GM23338 (cell line): Measurements from ENCODE around the gene GRID2. TPM values are rescaled to one million over a fixed set of nuclear protein-coding genes. Genes with fewer than 3 reads are reported as not detected.

ENCODE experiments used
- ATAC-seq: fragments of 200-7000 bp; cut with Tn5 transposase; 3 replicates; pipeline ENCODE4 v1.9.1; 2020
- DNase-seq: peaks from one replicate; pipeline ENCODE4 v3.0.0-alpha.2; 2015; ENCODE audit warnings: low spot score
- H2AFZ ChIP-seq: fragments of 200-600 bp; sonication (generic); 2 replicates; pipeline ENCODE4 v1.8.0; 2016; ENCODE audit warnings: antibody characterized with exemption, mild to moderate bottlenecking, moderate library complexity
- H3F3A ChIP-seq: fragments of 200-600 bp; sonication (generic); replicated peaks from 2 replicates; pipeline ENCODE4 v1.8.0; 2017; ENCODE audit warnings: antibody characterized with exemption, mixed run types, low read depth
- H3K27ac ChIP-seq: fragments of 200-600 bp; sonication (generic); 2 replicates; pipeline ENCODE4 v1.6.1; 2016; ENCODE audit warnings: low read depth
- H3K27me3 ChIP-seq: fragments of 200-600 bp; sonication (generic); 2 replicates; pipeline ENCODE4 v1.8.0; 2016; ENCODE audit warnings: mild to moderate bottlenecking, mixed run types, moderate library complexity; ENCODE audit not compliant: insufficient read depth
- H3K36me3 ChIP-seq: fragments of 200-600 bp; sonication (generic); 2 replicates; pipeline ENCODE4 v1.8.0; 2016; ENCODE audit warnings: mild to moderate bottlenecking; ENCODE audit not compliant: insufficient read depth
- H3K4me1 ChIP-seq: fragments of 200-600 bp; sonication (generic); 2 replicates; pipeline ENCODE4 v1.8.0; 2016; ENCODE audit warnings: mild to moderate bottlenecking, moderate library complexity; ENCODE audit not compliant: insufficient read depth
- H3K4me2 ChIP-seq: fragments of 200-600 bp; sonication (generic); 2 replicates; pipeline ENCODE4 v1.7.1; 2017; ENCODE audit warnings: mixed run types
- H3K4me3 ChIP-seq: fragments of 200-600 bp; sonication (generic); 2 replicates; pipeline ENCODE4 v1.6.1; 2016; ENCODE audit warnings: mixed run types
- H3K79me2 ChIP-seq: fragments of 200-600 bp; sonication (generic); replicated peaks from 2 replicates; pipeline ENCODE4 v1.8.0; 2017; ENCODE audit warnings: mild to moderate bottlenecking; ENCODE audit not compliant: insufficient read depth
- H3K9me2 ChIP-seq: fragments of 200-600 bp; sonication (generic); 2 replicates; pipeline ENCODE4 v1.8.0; 2017; ENCODE audit not compliant: insufficient read depth
- H4K20me1 ChIP-seq: fragments of 200-600 bp; sonication (generic); replicated peaks from 2 replicates; pipeline ENCODE4 v1.8.0; 2017; ENCODE audit warnings: mild to moderate bottlenecking; ENCODE audit not compliant: insufficient read depth
- H3K27ac Mint-ChIP-seq: 2 replicates; pipeline ENCODE4 v1.8.0; 2020; ENCODE audit warnings: inconsistent platforms, mild to moderate bottlenecking, moderate library complexity, mixed read lengths
- H3K27me3 Mint-ChIP-seq: 3 replicates; pipeline ENCODE4 v1.8.0; 2022; ENCODE audit warnings: low read depth, mild to moderate bottlenecking, moderate library complexity, mixed read lengths, inconsistent platforms; ENCODE audit not compliant: insufficient read depth, poor library complexity
- H3K36me3 Mint-ChIP-seq: 3 replicates; pipeline ENCODE4 v1.8.0; 2021; ENCODE audit warnings: low read depth, mild to moderate bottlenecking, inconsistent platforms, moderate library complexity, mixed read lengths
- H3K4me1 Mint-ChIP-seq: 3 replicates; pipeline ENCODE4 v1.8.0; 2020; ENCODE audit warnings: mild to moderate bottlenecking, inconsistent platforms, mixed read lengths
- H3K4me3 Mint-ChIP-seq: 3 replicates; pipeline ENCODE4 v1.8.0; 2021; ENCODE audit warnings: moderate library complexity, mild to moderate bottlenecking, inconsistent platforms, mixed read lengths
- H3K9me3 Mint-ChIP-seq: 3 replicates; pipeline ENCODE4 v1.8.0; 2020; ENCODE audit warnings: moderate library complexity, mild to moderate bottlenecking, inconsistent platforms, mixed read lengths
- CTCF ChIP-seq, 2 experiments: fragments of 200-600 bp in 1 of 2; sonication (generic) in 1 of 2; conservative IDR thresholded peaks; 2 replicates each; pipeline versions ENCODE4 v1.5.1 to v1.6.1; 2016 to 2017; ENCODE audit warnings: antibody characterized with exemption in 2 of 2, low read depth in 2 of 2, mild to moderate bottlenecking in 2 of 2, moderate library complexity in 1 of 2
- EZH2 ChIP-seq: fragments of 200-600 bp; sonication (generic); IDR thresholded peaks from one replicate; pipeline ENCODE4 v1.8.0; 2017; ENCODE audit warnings: antibody characterized with exemption, mild to moderate bottlenecking, low read depth; ENCODE audit not compliant: unreplicated experiment
- EZH2phosphoT487 ChIP-seq: fragments of 200-600 bp; sonication (generic); IDR thresholded peaks from one replicate; pipeline ENCODE4 v1.8.1; 2018; ENCODE audit warnings: antibody characterized with exemption; ENCODE audit not compliant: unreplicated experiment
- JUNB ChIP-seq: IDR thresholded peaks from one replicate; pipeline ENCODE4 v1.6.1; 2016; ENCODE audit warnings: antibody characterized with exemption; ENCODE audit not compliant: unreplicated experiment
- NANOG ChIP-seq: IDR thresholded peaks from 2 replicates; pipeline ENCODE4 v1.6.1; 2016; ENCODE audit warnings: antibody characterized with exemption, borderline replicate concordance
- POLR2AphosphoS5 ChIP-seq: IDR thresholded peaks from 2 replicates; pipeline ENCODE4 v1.6.1; 2016; ENCODE audit warnings: antibody characterized with exemption, low read depth
- REST ChIP-seq: IDR thresholded peaks from one replicate; pipeline ENCODE4 v1.6.1; 2018; ENCODE audit warnings: antibody characterized with exemption; ENCODE audit not compliant: unreplicated experiment
- ZNF114 ChIP-seq: fragments of 250-450 bp; sonication (Bioruptor Pico); IDR thresholded peaks from 2 replicates; pipeline ENCODE4 v1.5.0; 2020; ENCODE audit warnings: mild to moderate bottlenecking, moderate library complexity
- ZNF331 ChIP-seq: fragments of 250-450 bp; sonication (Bioruptor Pico); IDR thresholded peaks from 2 replicates; pipeline ENCODE4 v1.5.0; 2020; ENCODE audit warnings: low read depth, mild to moderate bottlenecking, moderate library complexity
- polyA plus RNA-seq: library from polyadenylated mRNA; unstranded; fragments of >200 nt; fragmentation: Nextera tagmentation; extraction: Ambion mirVana; gene quantifications from 2 replicates; pipeline ENCODE4 v1.2.1, GENCODE V29; 2016
- total RNA-seq: library from RNA; depleted of rRNA; stranded (reverse); fragments of >200 nt; shearing (Covaris generic); gene quantifications from 2 replicates; pipeline ENCODE4 v1.2.3, GENCODE V29; 2014

Gene GRID2
- total and polyA plus RNA-seq, 2 experiments from 2014 or later, result 19.9 to 65.4 TPM

- TF ChIP-seq EZH2, result no peak
- no peak for TF ChIP-seq ZNF114 (CRISPR knock-in tag)
- no peak for TF ChIP-seq REST
- no peak for TF ChIP-seq CTCF (conservative IDR thresholded peaks at IDR 0.05; ENCODE audit: low read depth in 2 of 2)
- TF ChIP-seq EZH2phosphoT487, result no peak
These were observed 527.0 kb downstream of the GRID2 start (continued) for GRCh38 chr4:92830771-92831170.

- no peaks in the 10 kb centered on the region for H3F3A ChIP-seq
- H3K36me3 ChIP-seq, result no peaks in the 10 kb centered on the region
- H3K79me2 ChIP-seq, result no peaks in the 10 kb centered on the region; the same call in 1 of the 2 replicates
- H2AFZ ChIP-seq, result no peak overlapping the region
- no peak for ATAC-seq
- Mint-ChIP-seq H3K4me1 (peaks cover 33% of the 10 kb centered on the region), H3K27ac (no peak overlapping the region), H3K27me3 (no peaks in the 10 kb centered on the region), H3K9me3 (no peaks in the 10 kb centered on the region), H3K4me3 (no peak overlapping the region), H3K36me3 (no peaks in the 10 kb centered on the region)
- no peaks in the 10 kb centered on the region for H3K9me2 ChIP-seq
- H3K4me2 ChIP-seq, result no peak overlapping the region
- no peaks in the 10 kb centered on the region; the same call in 1 of the 2 replicates for H4K20me1 ChIP-seq
- H3K4me1 ChIP-seq, result peaks cover 18% of the 10 kb centered on the region
- H3K4me3 ChIP-seq, result no peak overlapping the region
- H3K27ac ChIP-seq, result no peak overlapping the region
- no peak for DNase-seq
- H3K27me3 ChIP-seq, result no peaks in the 10 kb centered on the region
- TF ChIP-seq POLR2AphosphoS5, result no peak
- no peak for TF ChIP-seq NANOG
- no peak for TF ChIP-seq EZH2
- no peak for TF ChIP-seq ZNF331 (CRISPR knock-in tag)
- no peak for TF ChIP-seq ZNF114 (CRISPR knock-in tag)
- no peak for TF ChIP-seq JUNB
These were observed 537.1 kb downstream of the GRID2 start for GRCh38 chr4:92840880-92841279.

GRCh38 chr4:92843784-92844183 is 540.0 kb downstream of the GRID2 start:
- Histone ChIP-seq H4K20me1 (no peaks in the 10 kb centered on the region; the same call in 1 of the 2 replicates), H3K9me2 (no peaks in the 10 kb centered on the region), H3K36me3 (no peaks in the 10 kb centered on the region), H3K79me2 (no peaks in the 10 kb centered on the region), H3K4me3 (no peak overlapping the region), H3K27ac (no peak overlapping the region), H2AFZ (no peak overlapping the region), H3K4me2 (no peak overlapping the region), H3K27me3 (no peaks in the 10 kb centered on the region), H3F3A (no peaks in the 10 kb centered on the region), H3K4me1 (peaks cover 15% of the 10 kb centered on the region)
- Mint-ChIP-seq H3K4me1 (peaks cover 43% of the 10 kb centered on the region), H3K27ac (no peak overlapping the region), H3K36me3 (no peaks in the 10 kb centered on the region), H3K27me3 (no peaks in the 10 kb centered on the region), H3K9me3 (no peaks in the 10 kb centered on the region), H3K4me3 (no peak overlapping the region)
- TF ChIP-seq ZNF114 (CRISPR knock-in tag), result no peak
- DNase-seq, result no peak
- ATAC-seq, result no peak
